HepG2 (cell line): ENCODE measurements around the gene KXD1. TPM values are rescaled to one million over a fixed set of nuclear protein-coding genes. Genes with fewer than 3 reads are reported as not detected.

Experiments used
- AHDC1 ChIP-seq: sonication (generic); formaldehyde crosslinking; IDR thresholded peaks from 2 replicates; pipeline ENCODE4 v1.5.1; 2020; ENCODE audit warnings: mild to moderate bottlenecking, missing genetic modification reagents, borderline replicate concordance
- ATF7 ChIP-seq, 2 experiments: fragments of 450-650 bp in 1 of 2; sonication (generic) in 1 of 2; formaldehyde crosslinking in 1 of 2; IDR thresholded peaks; 2 replicates each; pipeline versions ENCODE4 v1.4.0 to v1.6.1; 2016 to 2020; ENCODE audit warnings: antibody characterized with exemption in 1 of 2, mild to moderate bottlenecking in 1 of 2, missing genetic modification reagents in 1 of 2
- BRD4 ChIP-seq: sonication (generic); formaldehyde crosslinking; IDR thresholded peaks from 2 replicates; pipeline ENCODE4 v1.4.0; 2020; ENCODE audit warnings: missing genetic modification reagents
- CEBPG ChIP-seq: IDR thresholded peaks from 2 replicates; pipeline ENCODE4 v1.6.1; 2016
- HHEX ChIP-seq: IDR thresholded peaks from 2 replicates; pipeline ENCODE4 v1.6.1; 2016; ENCODE audit warnings: control low read depth
- IRX3 ChIP-seq: sonication (generic); formaldehyde crosslinking; IDR thresholded peaks from 2 replicates; pipeline ENCODE4 v1.8.1; 2023; ENCODE audit warnings: mild to moderate bottlenecking, low read depth, missing genetic modification reagents, borderline replicate concordance
- MTA3 ChIP-seq: sonication (generic); formaldehyde crosslinking; IDR thresholded peaks from 2 replicates; pipeline ENCODE4 v1.4.0; 2020; ENCODE audit warnings: missing genetic modification reagents
- PHF8 ChIP-seq: sonication (generic); formaldehyde crosslinking; IDR thresholded peaks from 2 replicates; pipeline ENCODE4 v1.5.0; 2020; ENCODE audit warnings: missing genetic modification reagents
- RBAK ChIP-seq: sonication (generic); formaldehyde crosslinking; IDR thresholded peaks from 2 replicates; pipeline ENCODE4 v1.5.1; 2020; ENCODE audit warnings: mild to moderate bottlenecking, missing genetic modification reagents
- SALL1 ChIP-seq: sonication (generic); formaldehyde crosslinking; IDR thresholded peaks from 2 replicates; pipeline ENCODE4 v1.8.0; 2022; ENCODE audit warnings: mild to moderate bottlenecking, missing genetic modification reagents
- SRSF9 ChIP-seq: fragments of 200-400 bp; formaldehyde crosslinking; IDR thresholded peaks from 2 replicates; pipeline ENCODE4 v1.6.1; 2018; ENCODE audit warnings: borderline replicate concordance, mild to moderate bottlenecking, low read depth, low read length; ENCODE audit not compliant: insufficient read depth, poor library complexity, severe bottlenecking
- TSC22D2 ChIP-seq: sonication (generic); formaldehyde crosslinking; IDR thresholded peaks from 2 replicates; pipeline ENCODE4 v1.5.1; 2020; ENCODE audit warnings: missing genetic modification reagents, mild to moderate bottlenecking, borderline replicate concordance
- ZNF180 ChIP-seq: sonication (generic); formaldehyde crosslinking; IDR thresholded peaks from 2 replicates; pipeline ENCODE4 v1.4.0; 2020; ENCODE audit warnings: low read depth, missing genetic modification reagents, borderline replicate concordance
- ZNF205 ChIP-seq: IDR thresholded peaks from 2 replicates; pipeline ENCODE4 v1.6.1; 2018; ENCODE audit warnings: missing biosample characterization, missing genetic modification reagents
- ZNF512B ChIP-seq: sonication (generic); formaldehyde crosslinking; IDR thresholded peaks from 2 replicates; pipeline ENCODE4 v1.5.1; 2020; ENCODE audit warnings: missing genetic modification reagents, mild to moderate bottlenecking, borderline replicate concordance
- ZNF616 ChIP-seq: sonication (generic); formaldehyde crosslinking; IDR thresholded peaks from 2 replicates; pipeline ENCODE4 v1.5.0; 2020; ENCODE audit warnings: low read depth, mild to moderate bottlenecking, missing genetic modification reagents
- ZNF644 ChIP-seq: IDR thresholded peaks from 2 replicates; pipeline ENCODE4 v1.6.1; 2016; ENCODE audit warnings: low read depth
- ZNF746 ChIP-seq: sonication (generic); formaldehyde crosslinking; IDR thresholded peaks from 2 replicates; pipeline ENCODE4 v1.8.0; 2022; ENCODE audit warnings: mild to moderate bottlenecking, missing genetic modification reagents
- polyA plus RNA-seq, 8 experiments: library from polyadenylated mRNA; depleted of rRNA in 3 of 8; stranded (reverse) in 7 of 8; unstranded in 1 of 8; fragments of >200 nt; fragmentation: Illumina TruSeq in 4 of 8; extraction: Trizol in 4 of 8; gene quantifications; 2 replicates each; pipeline versions ENCODE4 v1.2.1 to v1.2.3, GENCODE V29; 2011 to 2016; ENCODE audit warnings: low read depth in 4 of 8, missing spikeins in 1 of 8, mixed read lengths in 1 of 8; ENCODE audit not compliant: insufficient read depth in 1 of 8
- total RNA-seq, 5 experiments: library from RNA; depleted of rRNA; stranded (reverse); fragments of >200 nt; fragmentation: Illumina TruSeq; extraction: Trizol; gene quantifications; 2 replicates each; pipeline ENCODE4 v1.2.3, GENCODE V29; 2016; ENCODE audit warnings: low read depth in 1 of 5
- TF ChIP-seq, protein P1 (sequence below): sonication (generic); formaldehyde crosslinking; IDR thresholded peaks from 2 replicates; pipeline ENCODE4 v1.8.0; 2022; ENCODE audit warnings: mild to moderate bottlenecking, missing genetic modification reagents, moderate library complexity

Gene KXD1
- total and polyA plus RNA-seq, 2 of the 13 experiments (the other 11 are each of a cell fraction or from before 2014, with no cell fraction given) = 44.6 to 143 TPM

- TF ChIP-seq ZNF512B (CRISPR knock-in tag) (no peak), TSC22D2 (CRISPR knock-in tag) (peak; percentile 92; the same call in 1 of the 2 replicates), ZNF205 (CRISPR knock-in tag) (peak; percentile 42; the same call in 1 of the 2 replicates), HHEX (no peak), IRX3 (no peak), ZNF616 (CRISPR knock-in tag) (peak; percentile 70; the same call in 1 of the 2 replicates), MTA3 (CRISPR knock-in tag) (no peak), ATF7 (IDR thresholded peaks at IDR 0.05) (no peak), ATF7 (CRISPR knock-in tag; IDR thresholded peaks at IDR 0.05) (peak; percentile 26; the same call in 1 of the 2 replicates), BRD4 (CRISPR knock-in tag) (peak; percentile 26; the same call in 1 of the 2 replicates), AHDC1 (CRISPR knock-in tag) (no peak), ZNF746 (CRISPR knock-in tag) (peak; percentile 36; the same call in 1 of the 2 replicates), ZNF180 (CRISPR knock-in tag) (no peak), ZNF644 (no peak), SRSF9 (no peak), SALL1 (CRISPR knock-in tag) (peak; percentile 93), CEBPG (CRISPR knock-in tag) (peak; percentile 84), PHF8 (CRISPR knock-in tag) (peak; percentile 90), RBAK (no peak)
- TF ChIP-seq, protein P1, sequence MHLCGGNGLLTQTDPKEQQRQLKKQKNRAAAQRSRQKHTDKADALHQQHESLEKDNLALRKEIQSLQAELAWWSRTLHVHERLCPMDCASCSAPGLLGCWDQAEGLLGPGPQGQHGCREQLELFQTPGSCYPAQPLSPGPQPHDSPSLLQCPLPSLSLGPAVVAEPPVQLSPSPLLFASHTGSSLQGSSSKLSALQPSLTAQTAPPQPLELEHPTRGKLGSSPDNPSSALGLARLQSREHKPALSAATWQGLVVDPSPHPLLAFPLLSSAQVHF (CRISPR knock-in tag) = no peak
Observed at GRCh38 chr19:18571564-18572344, 14.1 kb downstream of the KXD1 start, which contains the start of gene UBA52 (continued).
